Measurements from ENCODE around the gene PTPN1.
"Not testable (repeated sequence)": the region's sequence is repeated elsewhere in the genome, so short reads cannot be mapped to it uniquely, and the experiment has no call there.

The PTPN1 gene

GRCh38 chr20:50595988-50596693 is 86.0 kb downstream of the PTPN1 start:
- no peak for DNase-seq

GRCh38 chr20:50596694-50597021 is 86.5 kb downstream of the PTPN1 start:
- no peak for DNase-seq

- no peak for DNase-seq
Measured at GRCh38 chr20:50597406-50597969, 87.3 kb downstream of the PTPN1 start.

- DNase-seq = no peak
Measured at GRCh38 chr20:50598074-50598473, 87.9 kb downstream of the PTPN1 start.

GRCh38 chr20:50598768-50599167 is 88.6 kb downstream of the PTPN1 start:
- DNase-seq = not testable (repeated sequence)

GRCh38 chr20:50600281-50600895 is 90.2 kb downstream of the PTPN1 start:
- no peak for DNase-seq

- no peak for DNase-seq
Measured at GRCh38 chr20:50601511-50602431, 91.6 kb downstream of the PTPN1 start.

- DNase-seq = no peak
Measured at GRCh38 chr20:50602432-50603088, 92.4 kb downstream of the PTPN1 start.

GRCh38 chr20:50604451-50604850 is 94.3 kb downstream of the PTPN1 start:
- no peak for DNase-seq

- DNase-seq = no peak
Measured at GRCh38 chr20:50605136-50605535, 95.0 kb downstream of the PTPN1 start.

GRCh38 chr20:50607436-50607835 is 97.3 kb downstream of the PTPN1 start:
- DNase-seq = no peak

GRCh38 chr20:50607850-50608749 is 97.9 kb downstream of the PTPN1 start:
- DNase-seq = no peak

- no peak for DNase-seq
Measured at GRCh38 chr20:50608750-50609104, 98.5 kb downstream of the PTPN1 start.

GRCh38 chr20:50609438-50609989 is 99.3 kb downstream of the PTPN1 start:
- no peak for DNase-seq

GRCh38 chr20:50610212-50610718 is 100.1 kb downstream of the PTPN1 start:
- DNase-seq = no peak

GRCh38 chr20:50611128-50611810 is 101.1 kb downstream of the PTPN1 start:
- no peak for DNase-seq

GRCh38 chr20:50613438-50614169 is 103.4 kb downstream of the PTPN1 start:
- no peak for DNase-seq

- DNase-seq = no peak
Measured at GRCh38 chr20:50615407-50615806, 105.2 kb downstream of the PTPN1 start.

GRCh38 chr20:50617022-50617421 is 106.8 kb downstream of the PTPN1 start:
- no peak for DNase-seq

- DNase-seq = no peak
Measured at GRCh38 chr20:50618537-50618936, 108.4 kb downstream of the PTPN1 start.

All from NCI-H774 (cell line).